NCI-H2081 (cell line): ENCODE data around the gene CACNG4.

Experiments used
- DNase-seq, 2 experiments: peaks; one replicate each; lab custom pipeline; 2025; lab: John Stamatoyannopoulos, UW

Gene CACNG4

DNA sequence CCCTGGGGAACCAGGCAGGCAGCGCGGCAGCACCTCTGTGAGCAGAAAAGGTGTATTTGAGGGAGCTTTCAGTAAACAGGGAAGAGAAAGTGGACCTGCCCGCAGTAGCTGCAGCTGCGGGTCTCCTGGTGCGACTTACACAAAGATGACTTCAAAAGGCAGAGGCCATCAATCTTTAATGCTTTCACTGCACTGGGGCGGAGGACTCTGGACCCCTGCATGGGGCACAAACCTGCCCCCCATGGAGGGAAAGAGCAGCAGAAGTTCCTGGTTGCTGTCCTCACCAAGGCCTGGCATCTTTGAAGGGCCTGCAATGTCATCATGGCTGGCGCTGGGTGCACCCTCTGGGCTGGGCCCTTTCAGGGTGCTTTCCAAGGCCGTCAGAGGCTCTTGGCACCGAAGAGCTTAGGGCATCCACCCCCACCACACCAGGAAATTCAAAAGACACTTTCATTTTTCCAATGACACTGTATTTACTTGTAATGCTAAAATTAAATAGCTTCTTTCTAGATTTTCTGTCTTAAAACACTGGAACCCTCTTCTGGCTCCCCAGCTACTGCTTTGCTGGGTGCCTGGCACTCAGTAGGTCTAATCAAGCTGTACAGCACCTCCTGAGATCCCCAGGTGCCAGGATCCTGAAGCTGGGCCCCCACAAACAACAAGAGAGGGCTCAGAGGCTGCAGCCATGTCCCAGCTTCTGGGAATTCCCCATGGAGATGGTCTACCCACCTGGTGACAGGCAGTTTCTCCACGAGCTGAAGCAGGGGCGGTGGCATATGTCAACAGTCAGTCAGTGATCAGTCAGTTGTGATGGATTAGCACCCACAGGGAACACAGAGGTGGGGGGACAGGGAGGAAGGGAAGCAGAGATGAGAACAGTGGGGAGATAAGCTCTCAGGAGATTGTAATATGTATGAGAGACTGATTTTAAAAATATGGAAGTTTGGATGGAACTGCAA, 77.7 kb downstream of the CACNG4 start:
- DNase-seq: no peak

DNA sequence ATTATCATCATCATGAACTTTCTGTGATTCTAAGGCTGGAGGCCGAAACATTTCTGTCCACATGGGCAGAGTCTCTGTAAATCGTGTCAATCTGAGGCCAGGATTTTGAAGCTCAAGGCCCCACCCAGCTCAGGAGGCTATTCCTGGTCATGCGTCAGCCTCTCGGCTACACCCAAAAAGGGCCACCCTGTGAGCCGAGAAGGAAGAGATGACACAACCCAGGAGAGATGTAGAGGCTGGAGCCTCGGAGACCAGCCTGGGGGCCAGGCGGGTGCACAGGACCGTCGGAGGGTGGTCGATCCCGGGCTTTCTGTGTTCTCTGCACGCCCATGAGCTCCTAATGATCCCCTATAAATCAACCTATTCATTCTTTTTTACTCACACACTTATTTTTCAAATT, 78.8 kb downstream of the CACNG4 start:
- no peak for DNase-seq

DNA sequence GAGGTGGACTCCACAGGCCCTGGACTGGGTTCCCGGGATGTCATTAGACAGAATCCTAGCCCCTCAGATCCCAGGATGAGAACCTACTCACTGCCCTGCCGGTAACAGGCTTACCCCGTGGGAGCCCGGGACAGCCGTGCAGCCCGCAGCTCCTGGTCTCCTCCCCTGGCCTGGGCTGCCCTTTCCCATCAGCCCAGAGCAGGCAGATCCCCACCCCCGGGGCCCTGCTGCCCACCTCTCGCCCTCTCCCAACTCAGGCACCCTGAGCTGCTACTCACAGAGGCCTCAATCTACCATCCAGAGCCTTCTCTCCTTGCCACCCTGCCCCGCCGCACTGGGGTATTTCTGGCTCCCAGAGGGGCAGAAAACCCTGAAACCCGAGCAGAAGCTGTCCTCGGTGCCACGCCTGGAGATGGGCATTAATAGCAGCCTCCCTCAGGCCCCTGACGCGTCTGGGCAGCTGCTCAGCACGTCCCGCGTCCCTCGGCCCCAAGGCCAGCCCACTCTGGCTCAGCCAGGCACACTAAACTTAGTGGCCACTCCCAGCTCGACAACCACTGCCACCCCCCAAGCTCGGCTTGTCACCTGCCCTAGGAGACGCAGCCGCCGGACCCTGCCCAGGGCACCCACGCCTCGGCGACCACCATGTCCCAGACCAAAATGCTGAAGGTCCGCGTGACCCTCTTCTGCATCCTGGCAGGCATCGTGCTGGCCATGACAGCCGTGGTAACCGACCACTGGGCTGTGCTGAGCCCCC, 79.7 kb downstream of the CACNG4 start, which contains the start of gene CACNG1:
CACNG1 (plus strand) TSS at position 539 of the 757 bp plus-strand sequence; CDS start at position 646, 107 bp downstream.
- no peak for DNase-seq

DNA sequence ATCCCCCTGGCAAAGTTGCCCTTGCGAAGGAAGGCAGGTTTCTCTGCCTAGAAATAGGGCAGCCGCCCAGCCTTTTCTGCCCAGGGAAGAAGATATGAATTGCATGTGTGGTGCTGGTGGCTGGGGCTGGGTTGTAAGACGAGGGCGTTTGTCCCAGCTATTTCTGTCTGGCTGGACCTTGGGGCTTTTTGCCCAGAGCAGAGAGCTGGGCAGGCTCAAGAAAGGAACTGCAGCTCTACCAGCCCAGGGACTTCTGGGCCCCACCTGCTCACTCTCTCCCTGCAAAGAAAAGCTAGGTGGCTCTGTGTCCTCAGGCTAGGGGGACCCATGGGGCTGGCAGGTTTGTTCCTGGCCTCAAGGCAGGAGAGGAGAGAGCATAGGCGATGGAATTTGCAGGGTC, 80.4 kb downstream of the CACNG4 start:
- DNase-seq: no peak

DNA sequence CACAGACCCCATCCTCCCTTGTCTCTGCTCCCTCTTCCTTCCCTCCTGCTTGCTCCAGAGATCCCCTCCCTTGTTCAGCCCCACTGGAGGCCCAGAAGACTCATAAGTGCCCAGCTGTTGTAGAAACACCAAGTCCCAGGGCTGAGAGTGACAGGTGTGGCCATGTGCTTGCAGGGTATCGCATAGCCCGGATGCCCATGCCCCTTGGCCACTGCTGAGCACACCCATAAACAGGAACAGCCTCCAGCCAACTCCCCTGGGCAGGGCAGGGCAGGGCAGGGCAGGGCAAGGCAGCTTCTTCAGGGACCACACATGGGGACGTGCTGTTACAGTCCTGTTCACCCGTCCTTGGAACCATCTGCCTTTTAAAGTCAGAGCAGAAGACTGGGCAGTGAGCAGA, 81.9 kb downstream of the CACNG4 start:
- no peak for DNase-seq

DNA sequence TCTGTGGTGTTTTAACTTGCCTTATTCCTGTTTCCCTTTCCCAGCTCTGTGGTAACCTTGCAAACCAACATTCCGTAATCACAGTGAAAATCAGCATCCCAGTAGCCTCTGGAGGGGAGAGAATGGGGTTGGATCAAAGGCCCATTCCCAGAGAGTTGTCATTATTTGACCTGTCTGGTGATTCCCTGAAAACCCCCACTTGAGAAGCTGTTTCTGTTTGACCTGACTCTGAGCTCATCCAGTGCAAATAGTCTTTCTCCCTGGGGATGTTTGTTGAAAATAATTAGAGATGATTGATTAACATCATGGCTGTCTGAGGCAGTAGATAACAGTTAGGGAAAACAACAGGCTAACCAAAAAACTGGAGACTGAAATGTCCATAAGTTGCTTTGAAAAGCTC, 82.9 kb downstream of the CACNG4 start:
- DNase-seq: peak in 1 of 2 experiments; percentile 20

DNA sequence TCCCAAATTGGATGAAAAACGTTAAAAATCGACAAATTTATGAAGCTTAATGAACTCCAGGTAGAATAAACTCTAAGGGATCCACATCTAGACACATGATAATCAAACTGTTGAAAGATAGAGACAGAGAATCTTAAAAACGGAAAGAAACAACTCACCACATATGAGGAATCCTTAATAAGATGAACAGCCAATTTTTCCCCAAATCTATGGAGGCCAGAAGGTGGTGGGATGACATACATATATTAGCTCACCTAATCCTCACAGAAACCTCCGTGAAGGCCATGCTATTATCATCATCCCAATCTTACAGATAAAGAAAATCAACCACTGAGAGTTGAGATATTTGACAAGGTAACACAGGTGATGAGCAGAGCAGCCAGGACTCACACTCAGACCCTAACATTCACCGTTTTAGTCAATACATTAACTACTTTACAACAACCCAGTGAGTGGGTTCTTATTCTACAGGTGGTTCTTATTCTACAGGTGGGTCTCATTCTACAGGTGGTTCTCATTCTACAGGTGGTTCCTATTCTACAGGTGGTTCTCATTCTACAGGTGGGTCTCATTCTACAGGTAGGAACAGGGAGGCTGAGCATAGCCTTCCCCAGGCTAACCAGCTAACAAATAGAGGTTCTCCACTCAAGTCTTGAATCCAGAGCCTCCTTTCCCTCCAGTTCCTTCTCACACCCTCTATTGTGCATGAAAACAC, 84.7 kb downstream of the CACNG4 start:
- no peak for DNase-seq

DNA sequence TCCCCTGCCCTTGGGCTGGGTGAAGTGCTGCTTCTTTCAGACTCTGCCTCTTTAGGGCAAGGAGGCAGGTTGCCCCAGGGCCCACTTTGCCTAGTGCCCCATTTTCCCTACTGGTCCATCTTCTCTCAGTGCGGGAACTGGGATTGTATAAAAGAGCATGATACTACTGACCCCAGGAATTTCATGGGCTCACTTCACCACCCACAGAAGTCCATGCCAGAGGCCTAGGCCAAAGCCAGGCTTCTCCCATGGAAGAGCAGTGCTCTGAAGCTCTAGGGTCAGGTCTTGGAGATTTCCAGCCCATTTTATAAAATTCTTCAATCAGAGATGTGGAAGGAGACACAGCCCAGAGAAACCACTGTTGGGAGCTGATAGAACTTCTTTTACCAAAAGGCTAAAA, 85.6 kb downstream of the CACNG4 start:
- no peak for DNase-seq

DNA sequence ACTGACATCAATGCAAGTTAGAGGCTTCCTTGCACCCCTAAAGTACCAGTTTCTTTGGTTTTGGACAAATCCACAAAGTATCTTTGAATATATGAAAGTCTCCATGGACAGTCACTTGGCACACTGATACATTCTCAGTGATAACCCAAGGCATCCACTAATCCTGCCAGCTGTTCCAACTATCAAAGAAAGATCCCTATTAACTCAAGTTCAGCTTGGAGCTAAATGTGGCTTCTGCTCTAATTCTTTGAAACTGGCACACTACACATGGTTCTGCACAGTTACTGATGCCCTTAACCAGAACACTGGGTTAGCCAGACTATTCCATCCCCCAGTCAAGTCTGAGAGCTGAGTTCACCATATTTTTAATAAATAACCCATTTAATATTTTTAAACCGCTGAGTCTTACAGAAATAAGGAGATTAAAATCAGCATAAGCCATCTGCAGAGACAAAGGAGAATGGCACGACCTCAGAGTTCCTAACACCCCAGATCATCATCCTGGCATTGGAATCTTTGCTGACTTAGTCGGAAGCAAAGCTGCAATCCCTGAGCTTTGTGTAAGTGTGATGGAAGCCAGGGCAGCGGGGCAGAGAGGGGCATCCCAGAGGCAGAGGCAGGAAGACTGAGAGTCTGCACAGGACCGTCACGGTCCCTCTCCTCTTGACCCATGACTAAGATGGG, 86.1 kb downstream of the CACNG4 start:
- no peak for DNase-seq

DNA sequence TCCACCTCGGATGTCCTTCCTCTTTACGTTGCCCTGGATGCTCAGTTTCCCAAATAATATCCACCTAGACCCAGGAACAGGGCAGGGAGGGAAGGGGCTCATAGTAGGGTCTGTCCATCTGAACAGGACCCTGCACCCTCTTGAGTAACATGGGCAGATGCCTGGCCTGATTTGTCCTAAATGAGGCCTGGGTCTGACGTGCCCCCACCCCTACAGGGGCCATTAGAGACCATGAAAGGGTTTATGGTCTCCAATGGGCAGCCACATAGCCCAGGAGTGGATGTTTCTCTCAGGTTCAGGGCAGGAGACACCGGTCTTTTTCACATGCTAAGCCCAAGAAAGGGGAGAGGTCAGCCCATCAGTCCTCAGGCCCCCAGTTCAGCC, 86.6 kb downstream of the CACNG4 start:
- DNase-seq: no peak

DNA sequence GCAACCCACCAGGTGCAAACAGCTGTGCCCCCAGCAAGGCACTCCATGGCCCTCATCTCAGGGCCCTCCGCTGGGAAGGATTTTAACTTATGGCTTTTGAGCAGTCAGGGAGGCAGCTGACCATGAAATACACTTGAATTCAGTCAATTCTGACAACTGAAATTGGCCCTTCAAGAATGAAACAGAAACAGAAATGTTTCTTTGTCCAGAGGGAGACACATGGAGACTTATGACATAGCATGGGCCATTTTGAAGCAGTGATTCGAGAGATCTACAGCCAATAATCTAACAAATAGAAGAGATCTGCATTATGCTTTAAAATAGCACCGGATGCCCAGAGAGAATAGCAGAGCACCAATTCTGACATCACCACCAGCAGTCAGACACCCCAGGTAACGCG, 87.3 kb downstream of the CACNG4 start:
- no peak for DNase-seq

DNA sequence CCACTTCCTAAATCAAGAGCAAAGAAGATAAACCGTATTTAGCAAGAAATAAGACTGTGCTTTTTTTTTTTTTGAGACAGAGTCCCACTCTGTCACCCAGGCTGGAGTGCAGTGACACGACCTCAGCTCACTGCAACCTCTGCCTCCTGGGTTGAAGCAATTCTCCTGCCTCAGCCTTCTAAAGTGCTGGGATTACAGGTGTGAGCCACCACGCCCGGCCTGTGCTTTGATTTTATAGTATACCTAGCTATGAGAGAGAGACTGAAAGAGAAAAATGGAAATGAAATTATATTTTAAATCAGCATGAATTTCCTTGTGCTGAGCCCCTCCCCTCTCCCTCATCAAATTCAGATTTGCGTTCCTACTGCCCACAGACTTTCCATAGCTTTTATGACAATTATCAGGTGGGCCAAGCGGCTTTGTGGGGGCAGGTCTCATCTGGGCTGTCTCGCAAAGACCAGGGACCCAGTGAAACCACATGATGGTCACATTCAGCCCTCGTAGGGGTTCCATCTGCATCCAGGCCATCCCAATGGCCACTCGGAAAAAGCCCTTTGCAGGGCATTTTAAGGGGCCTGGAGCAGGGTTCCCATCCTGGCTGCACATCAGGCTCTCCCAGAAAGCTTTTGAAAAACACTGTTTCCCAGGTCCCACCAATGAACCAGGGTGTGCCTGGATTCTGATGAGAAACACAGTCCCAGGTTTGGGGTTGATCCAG, 88.4 kb downstream of the CACNG4 start:
- no peak for DNase-seq

DNA sequence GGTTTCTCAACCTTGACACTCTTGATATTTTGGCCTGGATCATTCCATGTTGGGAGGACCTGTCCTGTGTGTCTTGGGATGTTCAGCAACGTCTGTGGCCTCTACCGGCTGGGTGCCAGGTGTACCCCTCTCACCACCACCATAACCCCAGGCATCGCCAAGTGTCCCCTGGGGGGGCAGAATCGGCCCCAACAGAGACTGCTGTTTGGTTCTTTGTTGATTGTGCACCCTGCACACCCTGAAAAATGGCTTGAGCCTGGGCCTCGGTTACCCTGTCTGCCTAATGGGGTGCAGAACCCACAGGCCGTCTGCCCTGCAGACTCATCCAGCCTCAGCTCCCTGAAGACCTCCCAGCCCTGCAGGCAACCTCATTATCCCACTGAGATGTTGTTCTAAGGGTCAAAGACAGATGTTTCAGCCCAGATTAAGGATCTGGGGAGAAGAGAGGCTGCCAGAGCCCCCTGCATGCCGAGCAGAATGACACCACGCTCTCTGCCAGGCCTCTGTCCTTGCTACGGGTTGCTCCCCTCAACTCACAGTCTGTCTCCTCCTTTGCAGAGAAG, 89.0 kb downstream of the CACNG4 start:
- DNase-seq: no peak

DNA sequence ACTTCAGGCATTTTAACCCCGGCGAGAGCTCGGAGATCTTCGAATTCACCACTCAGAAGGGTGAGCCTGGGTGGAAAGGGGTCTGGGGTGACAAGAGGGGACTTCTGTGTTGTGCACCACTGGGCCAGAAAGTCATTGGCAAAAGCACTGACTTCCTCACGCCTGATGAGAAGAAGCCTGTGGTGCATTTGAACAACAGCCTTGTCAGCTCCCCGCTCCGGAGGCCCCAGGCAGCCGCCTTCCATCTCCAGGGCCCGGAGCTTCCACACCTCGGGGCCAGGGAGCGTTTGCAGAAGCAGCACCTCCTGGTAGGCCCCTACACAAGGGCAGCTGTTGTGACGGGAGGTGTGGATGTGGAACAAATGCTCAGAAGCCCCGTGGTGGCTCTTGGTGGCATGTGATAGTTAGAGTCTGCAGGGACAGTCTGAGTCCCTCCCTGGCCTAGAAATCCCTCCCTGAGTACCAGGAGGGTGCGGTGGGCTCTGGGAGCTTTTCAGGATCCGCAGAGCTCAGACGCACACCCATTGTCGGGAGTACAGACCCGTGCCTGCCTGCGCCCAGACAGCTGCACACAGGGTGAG, 89.6 kb downstream of the CACNG4 start:
- DNase-seq: no peak

DNA sequence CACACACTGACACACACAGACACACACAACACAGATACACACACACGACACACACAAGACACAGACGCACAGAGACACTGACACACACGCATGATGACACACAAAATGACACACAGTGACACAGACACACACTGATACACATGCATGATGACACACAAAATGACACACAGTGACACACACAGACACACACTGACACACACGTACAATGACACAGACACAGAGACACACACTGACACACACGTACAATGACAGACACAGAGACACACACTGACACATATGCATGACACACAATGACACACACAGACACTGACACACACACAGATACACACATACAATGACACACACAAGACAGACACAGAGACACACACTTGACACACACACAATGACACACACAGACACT, 90.1 kb downstream of the CACNG4 start:
- no peak for DNase-seq

DNA sequence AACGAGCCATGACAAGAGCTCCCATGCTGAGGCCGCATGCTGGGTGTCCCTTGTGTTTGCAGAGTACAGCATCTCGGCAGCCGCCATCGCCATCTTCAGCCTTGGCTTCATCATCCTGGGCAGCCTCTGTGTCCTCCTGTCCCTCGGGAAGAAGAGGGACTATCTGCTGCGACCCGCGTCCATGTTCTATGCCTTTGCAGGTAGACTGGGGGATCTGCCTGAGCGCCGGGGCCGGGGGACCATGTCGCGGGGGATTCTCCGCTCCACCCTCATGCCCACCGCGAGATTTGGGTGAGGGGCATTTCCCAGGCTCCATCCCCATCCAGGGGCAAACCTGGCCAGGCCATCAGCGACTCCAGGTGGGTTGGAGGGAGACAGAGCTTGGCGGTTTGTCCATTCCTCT, 90.5 kb downstream of the CACNG4 start:
- DNase-seq: no peak

DNA sequence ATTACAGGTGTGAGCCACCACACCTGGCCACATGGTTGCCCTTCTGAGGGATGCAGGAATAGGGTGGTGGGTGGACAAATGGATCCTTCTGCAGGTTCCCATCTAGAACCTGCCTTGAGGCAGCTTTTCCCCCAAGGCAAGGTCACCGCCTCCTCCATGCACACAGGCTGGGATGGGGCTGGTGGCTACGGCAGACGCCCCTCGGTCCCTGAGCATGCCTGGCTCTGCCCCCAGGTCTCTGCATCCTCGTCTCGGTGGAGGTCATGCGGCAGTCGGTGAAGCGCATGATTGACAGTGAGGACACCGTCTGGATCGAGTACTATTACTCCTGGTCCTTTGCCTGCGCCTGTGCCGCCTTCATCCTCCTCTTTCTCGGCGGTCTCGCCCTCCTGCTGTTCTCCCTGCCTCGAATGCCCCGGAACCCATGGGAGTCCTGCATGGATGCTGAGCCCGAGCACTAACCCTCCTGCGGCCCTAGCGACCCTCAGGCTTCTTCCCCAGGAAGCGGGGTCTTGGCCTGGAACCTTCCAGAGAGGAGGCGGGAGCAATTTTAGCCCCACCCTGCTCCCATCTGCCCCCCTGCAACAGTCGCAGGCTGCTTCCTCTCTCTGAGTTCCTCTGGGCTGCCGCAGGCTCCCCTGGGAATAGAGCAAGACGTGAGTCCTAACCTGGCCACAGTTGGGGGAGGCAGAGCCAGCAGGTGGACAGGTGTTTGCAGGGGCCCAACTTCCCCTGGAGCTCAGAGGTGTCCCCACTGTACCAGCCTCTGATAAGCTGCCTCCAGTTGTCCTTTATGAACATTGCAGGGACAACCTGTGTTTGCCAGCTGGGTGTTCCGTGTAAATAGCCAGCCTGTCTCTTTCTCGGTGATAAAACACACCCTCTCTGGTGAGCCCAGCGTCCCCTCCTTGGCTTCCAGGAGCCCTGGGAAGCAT, 91.6 kb downstream of the CACNG4 start:
- DNase-seq: peak in 1 of 2 experiments; percentile 11

DNA sequence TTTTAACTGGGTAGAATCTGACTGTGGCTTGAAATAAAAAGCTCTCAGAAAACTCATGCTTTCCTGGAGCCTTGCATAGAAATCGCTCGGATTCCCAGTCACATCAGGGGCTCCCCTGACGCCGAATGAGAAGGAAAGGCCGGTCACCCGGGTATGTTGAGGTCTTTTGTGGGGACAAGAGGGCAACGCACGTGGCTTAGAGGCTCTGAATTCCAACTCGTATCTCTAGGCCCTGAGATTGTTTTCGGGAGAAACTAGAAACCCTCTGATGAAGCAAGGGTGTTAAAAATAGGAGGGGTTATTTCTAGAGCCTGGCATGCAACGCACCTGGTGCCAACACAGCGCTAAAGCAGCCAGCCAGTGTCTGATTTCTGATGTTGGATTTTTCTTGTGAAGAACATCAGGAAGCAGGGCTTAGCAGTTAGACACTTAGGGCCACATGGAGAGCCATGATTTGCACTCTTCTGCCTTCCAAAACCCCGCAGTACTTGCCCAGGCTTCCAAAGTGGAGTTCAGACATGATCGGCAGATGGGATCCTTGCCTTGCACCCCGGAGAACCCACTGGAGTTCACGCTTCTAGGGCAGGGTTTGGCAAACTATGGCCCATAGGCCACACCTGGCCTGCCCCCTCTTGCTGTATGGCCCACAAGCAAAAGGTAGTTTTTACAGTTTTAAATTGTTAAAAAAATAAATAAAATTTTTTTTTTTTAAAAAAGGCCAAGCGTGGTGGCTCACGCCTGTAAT, 92.4 kb downstream of the CACNG4 start:
- DNase-seq: no peak

DNA sequence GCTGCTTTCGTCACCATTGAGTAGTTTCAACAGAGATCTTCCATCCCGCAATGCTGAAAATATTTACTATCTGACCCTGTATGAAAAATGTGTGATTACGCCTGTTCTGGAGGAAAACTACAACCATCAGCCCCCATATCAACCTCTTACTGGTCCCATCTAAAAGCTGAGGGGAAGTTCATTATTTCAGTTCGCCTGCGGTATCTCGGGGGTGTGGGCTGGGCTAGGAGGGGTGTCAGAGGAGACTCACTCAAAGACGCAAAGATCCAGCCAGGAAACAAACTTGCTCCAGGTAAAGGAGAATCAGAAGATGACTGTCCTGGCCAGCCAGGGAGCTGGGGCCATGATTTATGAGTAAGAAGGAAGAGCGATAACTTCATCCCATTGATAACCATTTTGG, 93.5 kb downstream of the CACNG4 start:
- DNase-seq: no peak
